Pons (tissue), 1 donor: ENCODE measurements around the gene PEAK3.
"Not testable (repeated sequence)": the region's sequence is repeated elsewhere in the genome, so short reads cannot be mapped to it uniquely, and the experiment has no call there.

Experiments
- DNase-seq: peaks from one replicate; pipeline ENCODE4 v3.0.0-alpha.2; 2016; ENCODE audit warnings: low spot score

Gene PEAK3

GRCh38 chr19:2288818-2289713, 7.1 kb upstream of the PEAK3 start:
- no peak for DNase-seq

- no peak for DNase-seq
Observed at GRCh38 chr19:2288338-2288817, 6.4 kb upstream of the PEAK3 start.

GRCh38 chr19:2287585-2288337, 5.8 kb upstream of the PEAK3 start:
- no peak for DNase-seq

- no peak for DNase-seq
Observed at GRCh38 chr19:2286402-2287140, 4.6 kb upstream of the PEAK3 start.

GRCh38 chr19:2283835-2284507, 2.0 kb upstream of the PEAK3 start:
- no peak for DNase-seq

- DNase-seq = no peak
Observed at GRCh38 chr19:2282862-2283237, 875 bp upstream of the PEAK3 start.

- DNase-seq = not testable (repeated sequence)
Observed at GRCh38 chr19:2281265-2282061, 512 bp downstream of the PEAK3 start.

- no peak for DNase-seq
Observed at GRCh38 chr19:2280633-2281264, 1.2 kb downstream of the PEAK3 start.

GRCh38 chr19:2278459-2279158, 3.4 kb downstream of the PEAK3 start:
- no peak for DNase-seq

- no peak for DNase-seq
Observed at GRCh38 chr19:2277138-2277537, 4.8 kb downstream of the PEAK3 start.

- no peak for DNase-seq
Observed at GRCh38 chr19:2276429-2276986, 5.5 kb downstream of the PEAK3 start.

- DNase-seq = no peak
Observed at GRCh38 chr19:2275588-2276428, 6.2 kb downstream of the PEAK3 start.

- DNase-seq = peak; percentile 86
Observed at GRCh38 chr19:2274931-2275535, 6.9 kb downstream of the PEAK3 start.

GRCh38 chr19:2274185-2274711, 7.7 kb downstream of the PEAK3 start:
- no peak for DNase-seq

- DNase-seq = no peak
Observed at GRCh38 chr19:2273356-2274184, 8.4 kb downstream of the PEAK3 start.

- DNase-seq = no peak
Observed at GRCh38 chr19:2271234-2272103, 10.5 kb downstream of the PEAK3 start.
